MM.1S (cell line): ENCODE measurements around the gene CACHD1.

ENCODE experiments used
- DNase-seq: peaks from one replicate; pipeline ENCODE4 v3.0.0-alpha.2; 2015
- H2AFZ ChIP-seq: fragments of 300-600 bp; sonication (generic); 2 replicates; pipeline ENCODE4 v1.6.0; 2016; ENCODE audit warnings: antibody characterized with exemption, low read length
- H3F3A ChIP-seq: fragments of 300-600 bp; sonication (generic); 2 replicates; pipeline ENCODE4 v1.6.1; 2016; ENCODE audit warnings: mild to moderate bottlenecking, antibody characterized with exemption, low read length, moderate library complexity, mixed read lengths; ENCODE audit not compliant: insufficient read depth
- H3K27ac ChIP-seq: fragments of 300-600 bp; sonication (generic); 2 replicates; pipeline ENCODE4 v1.5.1; 2016; ENCODE audit warnings: mild to moderate bottlenecking, low read length
- H3K27me3 ChIP-seq: fragments of 300-600 bp; sonication (generic); replicated peaks from 2 replicates; pipeline ENCODE4 v1.6.0; 2016; ENCODE audit warnings: low read length; ENCODE audit not compliant: insufficient read depth
- H3K36me3 ChIP-seq: fragments of 300-600 bp; sonication (generic); replicated peaks from 2 replicates; pipeline ENCODE4 v1.6.1; 2016; ENCODE audit warnings: mild to moderate bottlenecking, low read length, mixed read lengths; ENCODE audit not compliant: insufficient read depth
- H3K4me1 ChIP-seq: fragments of 300-600 bp; sonication (generic); 2 replicates; pipeline ENCODE4 v1.6.1; 2016; ENCODE audit warnings: low read length, mixed read lengths
- H3K4me2 ChIP-seq: fragments of 300-600 bp; sonication (generic); 2 replicates; pipeline ENCODE4 v1.6.0; 2016; ENCODE audit warnings: low read depth, low read length
- H3K4me3 ChIP-seq: fragments of 300-600 bp; sonication (generic); 2 replicates; pipeline ENCODE4 v1.5.1; 2016; ENCODE audit warnings: low read length, mixed read lengths
- H3K79me2 ChIP-seq: fragments of 300-600 bp; sonication (generic); 2 replicates; pipeline ENCODE4 v1.6.1; 2016; ENCODE audit warnings: mixed run types, low read length, mixed read lengths
- H3K9ac ChIP-seq: fragments of 300-600 bp; sonication (generic); 2 replicates; pipeline ENCODE4 v1.6.1; 2016; ENCODE audit warnings: low read length, mixed read lengths
- H3K9me2 ChIP-seq: fragments of 300-600 bp; sonication (generic); replicated peaks from 2 replicates; pipeline ENCODE4 v1.6.1; 2016; ENCODE audit warnings: mild to moderate bottlenecking, low read length, mixed read lengths; ENCODE audit not compliant: insufficient read depth
- H3K9me3 ChIP-seq: fragments of 300-600 bp; sonication (generic); replicated peaks from 2 replicates; pipeline ENCODE4 v1.6.1; 2016; ENCODE audit warnings: mild to moderate bottlenecking, low read length, mixed read lengths; ENCODE audit not compliant: insufficient read depth
- H4K20me1 ChIP-seq: fragments of 300-600 bp; sonication (generic); 2 replicates; pipeline ENCODE4 v1.6.1; 2016; ENCODE audit warnings: mild to moderate bottlenecking, low read length, moderate library complexity, mixed read lengths; ENCODE audit not compliant: insufficient read depth
- CTCF ChIP-seq: fragments of 300-600 bp; sonication (generic); IDR thresholded peaks from 2 replicates; pipeline ENCODE4 v1.5.1; 2016; ENCODE audit warnings: antibody characterized with exemption, low read length, mixed read lengths
- EZH2 ChIP-seq: fragments of 300-600 bp; sonication (generic); optimal IDR thresholded peaks from 2 replicates; pipeline ENCODE3; 2017; ENCODE audit warnings: low read depth, mild to moderate bottlenecking, antibody characterized with exemption, low read length, mixed read lengths
- EZH2phosphoT487 ChIP-seq: fragments of 300-600 bp; sonication (generic); IDR thresholded peaks from 2 replicates; pipeline ENCODE4 v1.6.1; 2018; ENCODE audit warnings: antibody characterized with exemption, low read length

CACHD1 gene

GRCh38 chr1:64669098-64669675 lies 199.3 kb downstream of the CACHD1 start:
- H3K27ac ChIP-seq: no peak overlapping the region
- H3K4me2 ChIP-seq: no peak overlapping the region
- H3K79me2 ChIP-seq: no peaks in the 10 kb centered on the region
- H3K4me1 ChIP-seq: no peaks in the 10 kb centered on the region
- DNase-seq: no peak
- no peaks in the 10 kb centered on the region for H3K36me3 ChIP-seq
- H3K9me2 ChIP-seq: no peaks in the 10 kb centered on the region
- no peak overlapping the region for H2AFZ ChIP-seq
- H3K4me3 ChIP-seq: no peak overlapping the region
- H3F3A ChIP-seq: no peaks in the 10 kb centered on the region
- no peaks in the 10 kb centered on the region for H3K9me3 ChIP-seq
- no peaks in the 10 kb centered on the region for H3K27me3 ChIP-seq
- no peak overlapping the region for H3K9ac ChIP-seq
- TF ChIP-seq EZH2 (no peak), EZH2phosphoT487 (no peak), CTCF (no peak)
- H4K20me1 ChIP-seq: no peaks in the 10 kb centered on the region

DNA sequence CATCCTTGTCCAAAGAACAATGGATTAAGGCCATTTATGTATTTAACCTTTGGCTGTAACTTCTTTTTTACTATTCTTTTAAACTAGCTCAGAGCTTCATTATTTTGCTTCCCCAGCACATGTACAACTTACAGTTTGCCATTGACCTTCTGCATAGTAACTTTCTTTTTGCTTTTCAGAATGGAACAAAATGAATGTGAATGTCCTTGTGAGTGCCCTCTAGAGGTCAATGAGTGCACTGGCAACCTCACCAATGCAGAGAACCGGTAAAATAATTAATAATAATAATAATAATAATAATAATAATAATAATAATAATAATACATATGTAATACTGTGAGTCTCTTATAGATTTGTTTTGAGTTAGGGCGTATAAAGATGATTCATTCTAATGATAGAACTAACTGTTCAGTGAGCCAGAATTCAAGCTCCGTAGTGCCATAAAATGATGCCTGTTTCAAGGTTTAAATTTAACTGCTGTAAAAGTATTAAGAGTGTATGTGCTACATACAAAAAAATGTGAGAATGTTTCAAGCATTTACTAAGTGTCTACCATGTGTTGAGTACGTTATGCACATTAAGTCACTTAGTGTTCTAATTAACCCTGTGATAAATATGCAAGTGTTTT lies 205.9 kb downstream of the CACHD1 start:
- Histone ChIP-seq H3K9me3 (no peaks in the 10 kb centered on the region), H3K79me2 (no peaks in the 10 kb centered on the region), H3K9ac (no peak overlapping the region), H3K9me2 (no peaks in the 10 kb centered on the region), H3F3A (no peaks in the 10 kb centered on the region), H4K20me1 (no peaks in the 10 kb centered on the region), H3K4me3 (no peak overlapping the region), H3K4me1 (no peaks in the 10 kb centered on the region), H2AFZ (no peak overlapping the region), H3K4me2 (no peak overlapping the region), H3K27me3 (no peaks in the 10 kb centered on the region), H3K27ac (no peak overlapping the region), H3K36me3 (no peaks in the 10 kb centered on the region)
- peak; percentile 41 for DNase-seq
- TF ChIP-seq CTCF (peak; percentile 52), EZH2phosphoT487 (no peak)

GRCh38 chr1:64676386-64676785 lies 206.5 kb downstream of the CACHD1 start:
- no peak overlapping the region for H2AFZ ChIP-seq
- no peak overlapping the region for H3K4me2 ChIP-seq
- H3K9me2 ChIP-seq: no peaks in the 10 kb centered on the region
- no peak overlapping the region for H3K27ac ChIP-seq
- no peaks in the 10 kb centered on the region for H3K27me3 ChIP-seq
- H3F3A ChIP-seq: no peaks in the 10 kb centered on the region
- H4K20me1 ChIP-seq: no peaks in the 10 kb centered on the region
- H3K9me3 ChIP-seq: no peaks in the 10 kb centered on the region
- no peak for DNase-seq
- H3K4me1 ChIP-seq: no peaks in the 10 kb centered on the region
- H3K4me3 ChIP-seq: no peak overlapping the region
- no peaks in the 10 kb centered on the region for H3K36me3 ChIP-seq
- no peak for TF ChIP-seq CTCF
- TF ChIP-seq EZH2phosphoT487: no peak
- no peak for TF ChIP-seq EZH2
- no peak overlapping the region for H3K9ac ChIP-seq
- H3K79me2 ChIP-seq: no peaks in the 10 kb centered on the region
